Smooth muscle cell (in vitro differentiated cells): Measurements from ENCODE around the gene ZEB1. TPM values are rescaled to one million over a fixed set of nuclear protein-coding genes. Genes with fewer than 3 reads are reported as not detected.

Source experiments
- DNase-seq: peaks from one replicate; lab custom pipeline; 2025; ENCODE audit not compliant: unreplicated experiment; lab: John Stamatoyannopoulos, UW
- H2AFZ ChIP-seq: fragments of 200-600 bp; sonication (generic); 2 replicates; pipeline ENCODE4 v1.6.0; 2016; ENCODE audit warnings: antibody characterized with exemption, low read depth, mild to moderate bottlenecking
- H3F3A ChIP-seq: fragments of 200-600 bp; sonication (generic); 2 replicates; pipeline ENCODE4 v1.6.0; 2017; ENCODE audit warnings: antibody characterized with exemption, low read depth
- H3K27ac ChIP-seq: fragments of 200-600 bp; sonication (generic); 2 replicates; pipeline ENCODE4 v1.5.1; 2016; ENCODE audit warnings: low read depth, mild to moderate bottlenecking
- H3K27me3 ChIP-seq: fragments of 200-600 bp; sonication (generic); 2 replicates; pipeline ENCODE4 v1.6.1; 2016; ENCODE audit warnings: low read depth, mild to moderate bottlenecking
- H3K36me3 ChIP-seq: fragments of 200-600 bp; sonication (generic); 2 replicates; pipeline ENCODE4 v1.5.1; 2016; ENCODE audit warnings: low read depth
- H3K4me1 ChIP-seq: fragments of 200-600 bp; sonication (generic); 2 replicates; pipeline ENCODE4 v1.5.1; 2016; ENCODE audit warnings: low read depth
- H3K4me2 ChIP-seq: fragments of 200-600 bp; sonication (generic); 2 replicates; pipeline ENCODE4 v1.6.0; 2016; ENCODE audit warnings: mild to moderate bottlenecking
- H3K4me3 ChIP-seq: fragments of 200-600 bp; sonication (generic); 2 replicates; pipeline ENCODE4 v1.5.1; 2016; ENCODE audit warnings: mild to moderate bottlenecking
- H3K79me2 ChIP-seq: fragments of 200-600 bp; sonication (generic); 2 replicates; pipeline ENCODE4 v1.6.0; 2016; ENCODE audit warnings: low read depth, mild to moderate bottlenecking
- H3K9ac ChIP-seq: fragments of 200-600 bp; sonication (generic); 2 replicates; pipeline ENCODE4 v1.6.0; 2016; ENCODE audit warnings: low read depth
- H3K9me3 ChIP-seq: fragments of 200-600 bp; sonication (generic); replicated peaks from 2 replicates; pipeline ENCODE4 v1.5.1; 2016; ENCODE audit warnings: low read depth
- H4K20me1 ChIP-seq: fragments of 200-600 bp; sonication (generic); 2 replicates; pipeline ENCODE4 v1.6.0; 2016; ENCODE audit warnings: low read depth
- CTCF ChIP-seq: fragments of 200-600 bp; sonication (generic); IDR thresholded peaks from 2 replicates; pipeline ENCODE4 v1.5.1; 2017; ENCODE audit warnings: borderline replicate concordance, mild to moderate bottlenecking, antibody characterized with exemption; ENCODE audit not compliant: insufficient read depth, poor library complexity, severe bottlenecking
- WGBS: methylation state at CpG from one replicate; pipeline ENCODE4 v1.1.7; 2016; ENCODE audit warnings: low lambda C conversion rate; 5-methylcytosine and 5-hydroxymethylcytosine counted together
- polyA plus RNA-seq: library from polyadenylated mRNA; unstranded; fragments of >200 nt; fragmentation: Nextera tagmentation; extraction: Ambion mirVana; gene quantifications from 2 replicates; pipeline ENCODE4 v1.2.1, GENCODE V29; 2016
- total RNA-seq: library from RNA; depleted of rRNA; stranded (reverse); fragments of >200 nt; gene quantifications from 2 replicates; pipeline ENCODE4 v1.2.3, GENCODE V29; 2014

Gene ZEB1
- total and polyA plus RNA-seq, 2 experiments from 2014 or later, result 7.9 to 15.7 TPM

GRCh38 chr10:31346953-31347352, 27.9 kb downstream of the ZEB1 start:
- Histone ChIP-seq H3K4me2 (peak overlapping the region; percentile 22), H3K27ac (no peak overlapping the region), H3K4me1 (peaks cover 20% of the 10 kb centered on the region), H3K27me3 (no peaks in the 10 kb centered on the region), H3K9me3 (no peaks in the 10 kb centered on the region), H3K4me3 (no peak overlapping the region), H3K79me2 (peaks cover 11% of the 10 kb centered on the region), H3K9ac (no peak overlapping the region), H3F3A (no peaks in the 10 kb centered on the region), H3K36me3 (no peaks in the 10 kb centered on the region), H4K20me1 (peaks cover 50% of the 10 kb centered on the region), H2AFZ (no peak overlapping the region)
- no peak for DNase-seq
- no peak for TF ChIP-seq CTCF
- WGBS, result 83% methylated on average over 1 of the region's 1 CpG

GRCh38 chr10:31347705-31348104, 28.7 kb downstream of the ZEB1 start:
- Histone ChIP-seq H3K4me3 (no peak overlapping the region), H3F3A (no peaks in the 10 kb centered on the region), H3K4me2 (no peak overlapping the region), H4K20me1 (peaks cover 46% of the 10 kb centered on the region), H3K79me2 (peaks cover 7% of the 10 kb centered on the region), H3K9ac (no peak overlapping the region), H3K27me3 (no peaks in the 10 kb centered on the region), H2AFZ (no peak overlapping the region), H3K4me1 (peaks cover 20% of the 10 kb centered on the region), H3K9me3 (no peaks in the 10 kb centered on the region), H3K27ac (no peak overlapping the region), H3K36me3 (no peaks in the 10 kb centered on the region)
- no peak for TF ChIP-seq CTCF
- no peak for DNase-seq

GRCh38 chr10:31350891-31351290, 31.9 kb downstream of the ZEB1 start:
- no peak overlapping the region for H3K4me3 ChIP-seq
- H4K20me1 ChIP-seq, result peaks cover 50% of the 10 kb centered on the region
- H3F3A ChIP-seq, result no peaks in the 10 kb centered on the region
- no peak for DNase-seq
- H2AFZ ChIP-seq, result no peak overlapping the region
- no peak overlapping the region for H3K27ac ChIP-seq
- peaks cover 3% of the 10 kb centered on the region for H3K4me1 ChIP-seq
- H3K27me3 ChIP-seq, result no peaks in the 10 kb centered on the region
- no peak overlapping the region for H3K4me2 ChIP-seq
- H3K36me3 ChIP-seq, result no peaks in the 10 kb centered on the region
- 90% methylated on average over 1 of the region's 1 CpG for WGBS
- no peaks in the 10 kb centered on the region for H3K9me3 ChIP-seq
- TF ChIP-seq CTCF, result no peak
- no peak overlapping the region for H3K9ac ChIP-seq
- H3K79me2 ChIP-seq, result peaks cover 13% of the 10 kb centered on the region

GRCh38 chr10:31352436-31353226, 33.6 kb downstream of the ZEB1 start:
- Histone ChIP-seq H3K9me3 (no peaks in the 10 kb centered on the region), H3K9ac (no peak overlapping the region), H3F3A (no peaks in the 10 kb centered on the region), H3K4me3 (no peak overlapping the region), H4K20me1 (peaks cover 56% of the 10 kb centered on the region), H3K79me2 (peaks cover 12% of the 10 kb centered on the region), H2AFZ (no peak overlapping the region), H3K27ac (no peak overlapping the region), H3K4me1 (no peaks in the 10 kb centered on the region), H3K36me3 (no peaks in the 10 kb centered on the region), H3K4me2 (no peak overlapping the region), H3K27me3 (no peaks in the 10 kb centered on the region)
- WGBS, result 93% methylated on average over 2 of the region's 2 CpGs
- no peak for TF ChIP-seq CTCF
- no peak for DNase-seq
